ENCODE results near the gene RDH14. TPM values are rescaled to one million over a fixed set of nuclear protein-coding genes. Genes with fewer than 3 reads are reported as not detected.

Gene RDH14
- total RNA-seq, 1 donor from 2014 or later: 33.5 TPM

- Histone ChIP-seq H3K4me1 (no peaks in the 10 kb centered on the region), H3K9ac (no peak within 1 kb of the TSS), H3K36me3 (no peaks in the 10 kb centered on the region), H3K4me3 (no peak within 1 kb of the TSS), H3K79me2 (ENCODE audit: low read depth) (no peaks in the 10 kb centered on the region), H3K27me3 (no peaks in the 10 kb centered on the region), H2AFZ (replicated peaks) (no peak within 1 kb of the TSS), H3F3A (ENCODE audit: low read depth) (no peaks in the 10 kb centered on the region), H3K27ac (no peak within 1 kb of the TSS), H3K9me3 (ENCODE audit: low read depth) (no peaks in the 10 kb centered on the region), H4K20me1 (ENCODE audit: low read depth) (no peaks in the 10 kb centered on the region), H3K4me2 (no peak within 1 kb of the TSS)
- Mint-ChIP-seq H3K36me3 (no peaks in the 10 kb centered on the region), H3K9me3 (peaks cover 10% of the 10 kb centered on the region), H3K4me1 (no peaks in the 10 kb centered on the region), H3K27me3 (ENCODE audit: insufficient read depth, low read depth) (no peaks in the 10 kb centered on the region), H3K4me3 (no peak within 1 kb of the TSS), H3K27ac (no peak within 1 kb of the TSS)
- TF ChIP-seq, protein P1, sequence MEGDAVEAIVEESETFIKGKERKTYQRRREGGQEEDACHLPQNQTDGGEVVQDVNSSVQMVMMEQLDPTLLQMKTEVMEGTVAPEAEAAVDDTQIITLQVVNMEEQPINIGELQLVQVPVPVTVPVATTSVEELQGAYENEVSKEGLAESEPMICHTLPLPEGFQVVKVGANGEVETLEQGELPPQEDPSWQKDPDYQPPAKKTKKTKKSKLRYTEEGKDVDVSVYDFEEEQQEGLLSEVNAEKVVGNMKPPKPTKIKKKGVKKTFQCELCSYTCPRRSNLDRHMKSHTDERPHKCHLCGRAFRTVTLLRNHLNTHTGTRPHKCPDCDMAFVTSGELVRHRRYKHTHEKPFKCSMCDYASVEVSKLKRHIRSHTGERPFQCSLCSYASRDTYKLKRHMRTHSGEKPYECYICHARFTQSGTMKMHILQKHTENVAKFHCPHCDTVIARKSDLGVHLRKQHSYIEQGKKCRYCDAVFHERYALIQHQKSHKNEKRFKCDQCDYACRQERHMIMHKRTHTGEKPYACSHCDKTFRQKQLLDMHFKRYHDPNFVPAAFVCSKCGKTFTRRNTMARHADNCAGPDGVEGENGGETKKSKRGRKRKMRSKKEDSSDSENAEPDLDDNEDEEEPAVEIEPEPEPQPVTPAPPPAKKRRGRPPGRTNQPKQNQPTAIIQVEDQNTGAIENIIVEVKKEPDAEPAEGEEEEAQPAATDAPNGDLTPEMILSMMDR (IDR thresholded peaks at IDR 0.05): no peak
- TF ChIP-seq EZH2 (IDR thresholded peaks at IDR 0.05): no peak
- no peak for TF ChIP-seq EZH2phosphoT487 (IDR thresholded peaks at IDR 0.05)
- no peak for DNase-seq (ENCODE audit: low spot score)
Observed at GRCh38 chr2:18589354-18589753, 28.9 kb upstream of the RDH14 start, which contains the start of gene NT5C1B. TSS of gene NT5C1B (minus strand) at chr2:18589569. CDS start at chr2:18589468, 101 bp downstream.

- H4K20me1 ChIP-seq (ENCODE audit: low read depth): no peaks in the 10 kb centered on the region
- Mint-ChIP-seq H3K9me3 (peaks cover 12% of the 10 kb centered on the region), H3K4me3 (no peak overlapping the region), H3K27ac (no peak overlapping the region), H3K27me3 (ENCODE audit: insufficient read depth, low read depth) (no peaks in the 10 kb centered on the region), H3K36me3 (no peaks in the 10 kb centered on the region), H3K4me1 (no peaks in the 10 kb centered on the region)
- no peaks in the 10 kb centered on the region for H3K4me1 ChIP-seq
- no peak overlapping the region for H3K4me3 ChIP-seq
- H3K79me2 ChIP-seq (ENCODE audit: low read depth): no peaks in the 10 kb centered on the region
- H3K27me3 ChIP-seq: no peaks in the 10 kb centered on the region
- H3K36me3 ChIP-seq: no peaks in the 10 kb centered on the region
- H3F3A ChIP-seq (ENCODE audit: low read depth): no peaks in the 10 kb centered on the region
- TF ChIP-seq, protein P1 (IDR thresholded peaks at IDR 0.05): no peak
- H3K27ac ChIP-seq: no peak overlapping the region
- H2AFZ ChIP-seq (replicated peaks): no peak overlapping the region
- H3K4me2 ChIP-seq: no peak overlapping the region
- H3K9ac ChIP-seq: no peak overlapping the region
- no peak for DNase-seq (ENCODE audit: low spot score)
- H3K9me3 ChIP-seq (ENCODE audit: low read depth): no peaks in the 10 kb centered on the region
Observed at GRCh38 chr2:18588802-18589201, 28.3 kb upstream of the RDH14 start.

DNA sequence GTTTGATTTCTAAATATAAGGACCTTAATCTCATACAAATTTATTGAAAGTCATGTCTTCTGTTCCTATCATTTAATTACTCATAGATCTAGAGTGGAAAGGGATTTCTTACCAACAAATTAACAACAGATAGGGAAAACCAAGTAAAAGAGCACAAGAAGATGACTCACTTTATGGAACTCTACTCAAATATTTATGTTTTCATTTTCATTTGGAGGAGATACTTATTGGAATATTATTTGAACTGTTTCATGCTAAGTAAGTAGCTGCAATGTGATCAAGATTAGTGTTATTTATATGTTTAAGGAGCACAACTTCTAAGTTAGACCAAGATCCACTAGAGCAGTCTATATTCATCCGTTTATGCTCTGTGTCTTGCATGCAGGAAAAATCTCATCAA, 27.6 kb upstream of the RDH14 start:
- H3K4me2 ChIP-seq: no peak overlapping the region
- H4K20me1 ChIP-seq (ENCODE audit: low read depth): no peaks in the 10 kb centered on the region
- H3K9ac ChIP-seq: no peak overlapping the region
- Mint-ChIP-seq H3K36me3 (no peaks in the 10 kb centered on the region), H3K4me3 (no peak overlapping the region), H3K9me3 (peaks cover 12% of the 10 kb centered on the region), H3K27ac (no peak overlapping the region), H3K4me1 (no peaks in the 10 kb centered on the region), H3K27me3 (ENCODE audit: insufficient read depth, low read depth) (no peaks in the 10 kb centered on the region)
- H3K4me1 ChIP-seq: no peaks in the 10 kb centered on the region
- no peak overlapping the region for H3K4me3 ChIP-seq
- TF ChIP-seq EZH2 (IDR thresholded peaks at IDR 0.05) (no peak), EZH2phosphoT487 (IDR thresholded peaks at IDR 0.05) (no peak)
- TF ChIP-seq, protein P1 (IDR thresholded peaks at IDR 0.05): no peak
- no peaks in the 10 kb centered on the region for H3K79me2 ChIP-seq (ENCODE audit: low read depth)
- DNase-seq (ENCODE audit: low spot score): no peak
- no peak overlapping the region for H3K27ac ChIP-seq
- no peaks in the 10 kb centered on the region for H3K9me3 ChIP-seq (ENCODE audit: low read depth)
- no peak overlapping the region for H2AFZ ChIP-seq (replicated peaks)
- H3K27me3 ChIP-seq: no peaks in the 10 kb centered on the region
- no peaks in the 10 kb centered on the region for H3F3A ChIP-seq (ENCODE audit: low read depth)
- H3K36me3 ChIP-seq: no peaks in the 10 kb centered on the region

All from neural progenitor cell (in vitro differentiated cells).